ENCODE data around the gene MRPS23. TPM values are rescaled to one million over a fixed set of nuclear protein-coding genes. Genes with fewer than 3 reads are reported as not detected.

The MRPS23 gene
- total and polyA plus RNA-seq, 2 experiments from 2014 or later: 33.4 to 61.1 TPM

- H3K4me1 ChIP-seq (ENCODE audit: insufficient read depth): peaks cover 57% of the 10 kb centered on the region
- H3K9me2 ChIP-seq (ENCODE audit: insufficient read depth): no peaks in the 10 kb centered on the region
- H3K27ac ChIP-seq: peak overlapping the region; percentile 65
- DNase-seq: peak; percentile 69
- no peaks in the 10 kb centered on the region for H3K27me3 ChIP-seq (replicated peaks; ENCODE audit: insufficient read depth)
- 53 to 65% methylated on average over 8 of the region's 8 CpGs for WGBS, 2 experiments (ENCODE audit: low coverage in 1 of 2, low lambda C conversion rate in 2 of 2, missing lambda C conversion rate in 2 of 2)
- 0 out of 2 replicates have a peak overlapping the region, but pooled peaks have one; percentile 15 for H3K9ac ChIP-seq
- TF ChIP-seq EZH2 (IDR thresholded peaks at IDR 0.05; ENCODE audit: insufficient read depth, poor library complexity, severe bottlenecking) (no peak), EZH2phosphoT487 (IDR thresholded peaks at IDR 0.05; ENCODE audit: insufficient read depth, low read depth) (no peak)
- H4K20me1 ChIP-seq (ENCODE audit: insufficient read depth): no peaks in the 10 kb centered on the region
- H3F3A ChIP-seq (ENCODE audit: insufficient read depth): peaks cover 34% of the 10 kb centered on the region
- peaks cover 27% of the 10 kb centered on the region for H3K79me2 ChIP-seq (ENCODE audit: insufficient read depth)
- peaks cover 7% of the 10 kb centered on the region; the same call in 1 of the 2 replicates for H3K36me3 ChIP-seq (ENCODE audit: low read depth)
- H3K9me3 ChIP-seq (ENCODE audit: low read depth): no peaks in the 10 kb centered on the region
- H2AFZ ChIP-seq: no peak overlapping the region
- no peak overlapping the region for H3K4me3 ChIP-seq
- in situ Hi-C loops (cut with MboI): no loop called here
- peak overlapping the region; percentile 38 for H3K4me2 ChIP-seq (ENCODE audit: unreplicated experiment)
Measured at GRCh38 chr17:57881143-57881542, 31.3 kb upstream of the MRPS23 start.

- no peaks in the 10 kb centered on the region for H3K27me3 ChIP-seq (replicated peaks; ENCODE audit: insufficient read depth)
- H3K36me3 ChIP-seq (ENCODE audit: low read depth): peaks cover 6% of the 10 kb centered on the region; the same call in 1 of the 2 replicates
- no peak overlapping the region for H2AFZ ChIP-seq
- H3K9me2 ChIP-seq (ENCODE audit: insufficient read depth): no peaks in the 10 kb centered on the region
- peaks cover 66% of the 10 kb centered on the region for H3K4me1 ChIP-seq (ENCODE audit: insufficient read depth)
- DNase-seq: no peak
- no peak overlapping the region for H3K4me2 ChIP-seq (ENCODE audit: unreplicated experiment)
- peak overlapping the region; percentile 85; the same call in 1 of the 2 replicates for H3K27ac ChIP-seq
- no peaks in the 10 kb centered on the region for H3K9me3 ChIP-seq (ENCODE audit: low read depth)
- WGBS, 2 experiments (ENCODE audit: low coverage in 1 of 2, low lambda C conversion rate in 2 of 2, missing lambda C conversion rate in 2 of 2): 82 to 89% methylated on average over 8 of the region's 8 CpGs
- in situ Hi-C loops (cut with MboI): no loop called here
- no peaks in the 10 kb centered on the region for H4K20me1 ChIP-seq (ENCODE audit: insufficient read depth)
- no peak overlapping the region for H3K4me3 ChIP-seq
- H3K9ac ChIP-seq: peak overlapping the region; percentile 54; the same call in 1 of the 2 replicates
- peaks cover 21% of the 10 kb centered on the region; the same call in 1 of the 2 replicates for H3K79me2 ChIP-seq (ENCODE audit: insufficient read depth)
- TF ChIP-seq EZH2 (IDR thresholded peaks at IDR 0.05; ENCODE audit: insufficient read depth, poor library complexity, severe bottlenecking) (no peak), EZH2phosphoT487 (IDR thresholded peaks at IDR 0.05; ENCODE audit: insufficient read depth, low read depth) (no peak)
- H3F3A ChIP-seq (ENCODE audit: insufficient read depth): peaks cover 34% of the 10 kb centered on the region
Measured at GRCh38 chr17:57880086-57880456, 30.2 kb upstream of the MRPS23 start.

GRCh38 chr17:57879437-57880085 lies 29.7 kb upstream of the MRPS23 start:
- Histone ChIP-seq H3K79me2 (ENCODE audit: insufficient read depth) (peaks cover 21% of the 10 kb centered on the region; the same call in 1 of the 2 replicates), H3K4me3 (0 out of 2 replicates have a peak overlapping the region, but pooled peaks have one; percentile 3), H2AFZ (no peak overlapping the region), H3K27ac (peak overlapping the region; percentile 85), H3F3A (ENCODE audit: insufficient read depth) (peaks cover 38% of the 10 kb centered on the region), H3K9ac (peak overlapping the region; percentile 54), H3K36me3 (ENCODE audit: low read depth) (0 out of 2 replicates have a peak, but pooled peaks cover under 1% of the 10 kb centered on the region), H3K4me1 (ENCODE audit: insufficient read depth) (peaks cover 70% of the 10 kb centered on the region), H3K27me3 (replicated peaks; ENCODE audit: insufficient read depth) (no peaks in the 10 kb centered on the region), H3K9me3 (ENCODE audit: low read depth) (no peaks in the 10 kb centered on the region), H3K4me2 (ENCODE audit: unreplicated experiment) (peak overlapping the region; percentile 58), H4K20me1 (ENCODE audit: insufficient read depth) (no peaks in the 10 kb centered on the region), H3K9me2 (ENCODE audit: insufficient read depth) (no peaks in the 10 kb centered on the region)
- TF ChIP-seq EZH2phosphoT487 (IDR thresholded peaks at IDR 0.05; ENCODE audit: insufficient read depth, low read depth): no peak
- TF ChIP-seq EZH2 (IDR thresholded peaks at IDR 0.05; ENCODE audit: insufficient read depth, poor library complexity, severe bottlenecking): no peak
- 41 to 42% methylated on average over 12 of the region's 12 CpGs for WGBS, 2 experiments (ENCODE audit: low coverage in 1 of 2, low lambda C conversion rate in 2 of 2, missing lambda C conversion rate in 2 of 2)
- no peak for DNase-seq
- in situ Hi-C loops (cut with MboI): no loop called here

GRCh38 chr17:57877803-57878377 lies 28.0 kb upstream of the MRPS23 start:
- H3K9me2 ChIP-seq (ENCODE audit: insufficient read depth): no peaks in the 10 kb centered on the region
- H3K36me3 ChIP-seq (ENCODE audit: low read depth): no peaks in the 10 kb centered on the region
- in situ Hi-C loops (cut with MboI): no loop called here
- H3F3A ChIP-seq (ENCODE audit: insufficient read depth): peaks cover 47% of the 10 kb centered on the region
- TF ChIP-seq EZH2 (IDR thresholded peaks at IDR 0.05; ENCODE audit: insufficient read depth, poor library complexity, severe bottlenecking) (no peak), EZH2phosphoT487 (IDR thresholded peaks at IDR 0.05; ENCODE audit: insufficient read depth, low read depth) (no peak)
- no peak for DNase-seq
- H2AFZ ChIP-seq: no peak overlapping the region
- WGBS, 2 experiments (ENCODE audit: low coverage in 1 of 2, low lambda C conversion rate in 2 of 2, missing lambda C conversion rate in 2 of 2): 75 to 80% methylated on average over 9 of the region's 9 CpGs
- H3K4me1 ChIP-seq (ENCODE audit: insufficient read depth): peaks cover 85% of the 10 kb centered on the region
- no peaks in the 10 kb centered on the region for H3K9me3 ChIP-seq (ENCODE audit: low read depth)
- no peak overlapping the region for H3K4me2 ChIP-seq (ENCODE audit: unreplicated experiment)
- H3K79me2 ChIP-seq (ENCODE audit: insufficient read depth): peaks cover 21% of the 10 kb centered on the region; the same call in 1 of the 2 replicates
- H3K27ac ChIP-seq: peak overlapping the region; percentile 85
- no peak overlapping the region for H3K9ac ChIP-seq
- H4K20me1 ChIP-seq (ENCODE audit: insufficient read depth): no peaks in the 10 kb centered on the region
- no peaks in the 10 kb centered on the region for H3K27me3 ChIP-seq (replicated peaks; ENCODE audit: insufficient read depth)
- H3K4me3 ChIP-seq: no peak overlapping the region
